Endodermal cell (in vitro differentiated cells): Measurements from ENCODE around the gene RAB3A. TPM values are rescaled to one million over a fixed set of nuclear protein-coding genes. Genes with fewer than 3 reads are reported as not detected.

Experiments
- DNase-seq: peaks from one replicate; pipeline ENCODE4 v3.0.0-alpha.2; 2017
- H3K27ac ChIP-seq: 2 replicates; pipeline ENCODE4 v1.5.1; 2013; ENCODE audit warnings: mild to moderate bottlenecking, low read depth, low read length, moderate library complexity
- H3K27me3 ChIP-seq: 2 replicates; pipeline ENCODE4 v1.6.1; 2013; ENCODE audit warnings: mild to moderate bottlenecking, low read length, moderate library complexity; ENCODE audit not compliant: insufficient read depth, control insufficient read depth, poor library complexity, severe bottlenecking
- H3K36me3 ChIP-seq: 2 replicates; pipeline ENCODE4 v1.7.0; 2013; ENCODE audit warnings: mild to moderate bottlenecking, low read length, moderate library complexity; ENCODE audit not compliant: control insufficient read depth, insufficient read depth
- H3K4me1 ChIP-seq: one replicate; pipeline ENCODE4 v1.7.0; 2013; ENCODE audit warnings: low read length; ENCODE audit not compliant: control insufficient read depth, insufficient read depth
- H3K4me3 ChIP-seq: 2 replicates; pipeline ENCODE4 v1.5.1; 2013; ENCODE audit warnings: mild to moderate bottlenecking, low read length, moderate library complexity
- H3K9ac ChIP-seq: 2 replicates; pipeline ENCODE4 v1.6.1; 2013; ENCODE audit warnings: mild to moderate bottlenecking, low read length, moderate library complexity; ENCODE audit not compliant: poor library complexity, severe bottlenecking; ENCODE audit errors: extremely low read depth
- H3K9me3 ChIP-seq: 2 replicates; pipeline ENCODE4 v1.6.1; 2013; ENCODE audit warnings: mild to moderate bottlenecking, low read length, moderate library complexity; ENCODE audit not compliant: control insufficient read depth
- H3K27ac Mint-ChIP-seq: 2 replicates; pipeline ENCODE4 v1.8.0; 2020; ENCODE audit warnings: mixed read lengths
- H3K27me3 Mint-ChIP-seq: 2 replicates; pipeline ENCODE4 v1.8.0; 2021; ENCODE audit warnings: mild to moderate bottlenecking, mixed read lengths; ENCODE audit not compliant: insufficient read depth
- H3K36me3 Mint-ChIP-seq: 2 replicates; pipeline ENCODE4 v1.8.0; 2020; ENCODE audit warnings: low read depth, mixed read lengths
- H3K4me1 Mint-ChIP-seq: 2 replicates; pipeline ENCODE4 v1.8.0; 2020; ENCODE audit warnings: mixed read lengths
- H3K4me3 Mint-ChIP-seq: 2 replicates; pipeline ENCODE4 v1.8.0; 2020; ENCODE audit warnings: mild to moderate bottlenecking, moderate library complexity, mixed read lengths
- H3K9me3 Mint-ChIP-seq: 2 replicates; pipeline ENCODE4 v1.8.0; 2020; ENCODE audit warnings: mild to moderate bottlenecking, mixed read lengths
- WGBS, 2 experiments: methylation state at CpG; one replicate each; pipeline versions ENCODE4 v1.1.5 to v1.1.7; 2013; ENCODE audit warnings: missing lambda C conversion rate in 2 of 2, mixed read lengths in 1 of 2; ENCODE audit not compliant: insufficient coverage in 1 of 2, insufficient read length in 1 of 2; 5-methylcytosine and 5-hydroxymethylcytosine counted together
- total RNA-seq, 2 donors: library from RNA; stranded (reverse); fragmentation: NEBNext Ultra II Directional in 1 of 2; extraction: Animal tissue kit (Norgen Biotek cat#: 25700) in 1 of 2; gene quantifications; 2 replicates in 1 of 2; 3 replicates in 1 of 2; pipeline ENCODE4 v1.2.1, GENCODE V29; 2021
- TF ChIP-seq, protein P1 (sequence below): fragments of 200-600 bp; sonication (generic); conservative IDR thresholded peaks from 2 replicates; pipeline ENCODE4 v1.5.0; 2021; ENCODE audit warnings: antibody characterized with exemption, mild to moderate bottlenecking

The RAB3A gene
- total RNA-seq, 2 donors from 2014 or later: 3.6 to 3.9 TPM

GRCh38 chr19:18224525-18225354 is 20.9 kb upstream of the RAB3A start:
- Histone ChIP-seq H3K4me3 (peak overlapping the region; percentile 90), H3K36me3 (no peaks in the 10 kb centered on the region), H3K9me3 (no peaks in the 10 kb centered on the region), H3K27me3 (peaks cover 44% of the 10 kb centered on the region), H3K4me1 (no peaks in the 10 kb centered on the region), H3K27ac (no peak overlapping the region), H3K9ac (peak overlapping the region; percentile 53)
- Mint-ChIP-seq H3K4me3 (peak overlapping the region; percentile 81), H3K27me3 (peaks cover 45% of the 10 kb centered on the region), H3K4me1 (peaks cover 8% of the 10 kb centered on the region), H3K36me3 (no peaks in the 10 kb centered on the region), H3K9me3 (no peaks in the 10 kb centered on the region), H3K27ac (peak overlapping the region; percentile 98)
- TF ChIP-seq, protein P1, sequence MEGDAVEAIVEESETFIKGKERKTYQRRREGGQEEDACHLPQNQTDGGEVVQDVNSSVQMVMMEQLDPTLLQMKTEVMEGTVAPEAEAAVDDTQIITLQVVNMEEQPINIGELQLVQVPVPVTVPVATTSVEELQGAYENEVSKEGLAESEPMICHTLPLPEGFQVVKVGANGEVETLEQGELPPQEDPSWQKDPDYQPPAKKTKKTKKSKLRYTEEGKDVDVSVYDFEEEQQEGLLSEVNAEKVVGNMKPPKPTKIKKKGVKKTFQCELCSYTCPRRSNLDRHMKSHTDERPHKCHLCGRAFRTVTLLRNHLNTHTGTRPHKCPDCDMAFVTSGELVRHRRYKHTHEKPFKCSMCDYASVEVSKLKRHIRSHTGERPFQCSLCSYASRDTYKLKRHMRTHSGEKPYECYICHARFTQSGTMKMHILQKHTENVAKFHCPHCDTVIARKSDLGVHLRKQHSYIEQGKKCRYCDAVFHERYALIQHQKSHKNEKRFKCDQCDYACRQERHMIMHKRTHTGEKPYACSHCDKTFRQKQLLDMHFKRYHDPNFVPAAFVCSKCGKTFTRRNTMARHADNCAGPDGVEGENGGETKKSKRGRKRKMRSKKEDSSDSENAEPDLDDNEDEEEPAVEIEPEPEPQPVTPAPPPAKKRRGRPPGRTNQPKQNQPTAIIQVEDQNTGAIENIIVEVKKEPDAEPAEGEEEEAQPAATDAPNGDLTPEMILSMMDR: no peak
- 7% methylated on average over 37 to 81 of the region's 81 CpGs for WGBS, 2 experiments
- DNase-seq: peak; percentile 99

DNA sequence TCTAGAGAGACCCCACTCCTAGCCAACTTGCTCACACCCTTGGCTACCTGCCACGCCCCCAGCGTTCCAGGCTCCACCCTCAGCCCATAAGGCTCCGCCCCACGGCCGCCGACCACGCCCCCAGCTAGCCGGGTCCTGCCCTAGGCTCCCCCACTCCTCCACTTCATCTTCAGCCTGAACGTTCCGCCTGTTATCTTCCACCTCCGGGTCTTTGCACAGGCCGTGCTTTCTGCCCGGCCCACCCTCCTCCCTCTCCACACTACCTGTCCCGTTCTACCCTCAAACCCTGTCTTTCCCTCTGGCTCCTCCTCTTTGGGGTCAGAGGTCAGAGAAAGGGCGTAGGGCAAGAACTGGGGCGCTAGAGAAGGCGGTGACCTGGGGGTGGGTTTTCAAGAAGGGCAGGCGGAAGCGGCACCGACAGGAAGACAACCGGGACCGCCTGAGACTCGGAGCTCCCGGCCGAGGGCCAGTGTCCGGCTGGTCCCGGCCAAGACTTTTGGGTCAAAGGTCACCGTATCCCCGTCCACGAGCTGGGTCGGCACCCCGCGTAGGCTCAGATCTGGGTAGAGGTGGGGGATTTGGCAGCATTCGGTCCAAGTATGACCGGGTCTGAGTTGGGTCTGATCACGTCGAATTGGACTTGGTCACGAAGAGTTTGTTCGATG is 20.1 kb upstream of the RAB3A start:
- H3K27ac ChIP-seq: no peak overlapping the region
- peaks cover 45% of the 10 kb centered on the region for H3K27me3 ChIP-seq

More for the DNA sequence above, 20.1 kb upstream of the RAB3A start:
- peak; percentile 96 for DNase-seq
- H3K9me3 ChIP-seq: no peaks in the 10 kb centered on the region
- H3K4me3 ChIP-seq: peak overlapping the region; percentile 90
- Mint-ChIP-seq H3K4me3 (peak overlapping the region; percentile 81), H3K36me3 (no peaks in the 10 kb centered on the region), H3K9me3 (no peaks in the 10 kb centered on the region), H3K27me3 (peaks cover 49% of the 10 kb centered on the region), H3K27ac (peak overlapping the region; percentile 98), H3K4me1 (peaks cover 8% of the 10 kb centered on the region)
- H3K36me3 ChIP-seq: no peaks in the 10 kb centered on the region
- TF ChIP-seq, protein P1: no peak
- WGBS, 2 experiments: 5 to 7% methylated on average over 15 to 39 of the region's 39 CpGs
- H3K9ac ChIP-seq: peak overlapping the region; percentile 53
- H3K4me1 ChIP-seq: no peaks in the 10 kb centered on the region
